HL-60 (cell line): Measurements from ENCODE around the gene FAM133A.
A peak's percentile ranks its signal among the peaks of the same experiment; 100 is the strongest.

Experiments
- DNase-seq, 2 experiments: peaks; one replicate each; pipeline ENCODE4 v3.0.0-alpha.2; 2010 to 2020; ENCODE audit warnings: low read depth in 1 of 2, low spot score in 1 of 2
- H3K27ac ChIP-seq: fragments of 250-450 bp; sonication (Bioruptor Pico); replicated peaks from 2 replicates; pipeline ENCODE4 v1.5.1; 2020; ENCODE audit warnings: mild to moderate bottlenecking, moderate library complexity
- H3K27me3 ChIP-seq: fragments of 250-450 bp; sonication (Bioruptor Pico); 2 replicates; pipeline ENCODE4 v1.5.1; 2021; ENCODE audit warnings: mild to moderate bottlenecking, moderate library complexity; ENCODE audit not compliant: insufficient read depth, poor library complexity, severe bottlenecking
- H3K4me3 ChIP-seq: replicated peaks from 2 replicates; pipeline ENCODE4 v1.5.1; 2011; ENCODE audit warnings: mild to moderate bottlenecking, control low read depth, low read length; ENCODE audit not compliant: insufficient read depth
- GABPA ChIP-seq: IDR thresholded peaks from 2 replicates; pipeline ENCODE4 v1.6.1; 2012; ENCODE audit warnings: low read depth
- POLR2AphosphoS5 ChIP-seq: IDR thresholded peaks from 2 replicates; pipeline ENCODE4 v1.6.1; 2012; ENCODE audit warnings: low read depth
- SPI1 ChIP-seq: IDR thresholded peaks from 2 replicates; pipeline ENCODE4 v1.6.1; 2012; ENCODE audit warnings: low read depth, mild to moderate bottlenecking, borderline replicate concordance
- TF ChIP-seq, protein P1 (sequence below): IDR thresholded peaks from 2 replicates; pipeline ENCODE4 v1.6.1; 2012; ENCODE audit warnings: low read depth; ENCODE audit not compliant: insufficient replicate concordance
- TF ChIP-seq, protein P2 (sequence below): IDR thresholded peaks from one replicate; pipeline ENCODE4 v1.5.1; 2011; ENCODE audit warnings: low read length, control low read depth, inconsistent platforms; ENCODE audit not compliant: insufficient read depth

Gene FAM133A

DNA sequence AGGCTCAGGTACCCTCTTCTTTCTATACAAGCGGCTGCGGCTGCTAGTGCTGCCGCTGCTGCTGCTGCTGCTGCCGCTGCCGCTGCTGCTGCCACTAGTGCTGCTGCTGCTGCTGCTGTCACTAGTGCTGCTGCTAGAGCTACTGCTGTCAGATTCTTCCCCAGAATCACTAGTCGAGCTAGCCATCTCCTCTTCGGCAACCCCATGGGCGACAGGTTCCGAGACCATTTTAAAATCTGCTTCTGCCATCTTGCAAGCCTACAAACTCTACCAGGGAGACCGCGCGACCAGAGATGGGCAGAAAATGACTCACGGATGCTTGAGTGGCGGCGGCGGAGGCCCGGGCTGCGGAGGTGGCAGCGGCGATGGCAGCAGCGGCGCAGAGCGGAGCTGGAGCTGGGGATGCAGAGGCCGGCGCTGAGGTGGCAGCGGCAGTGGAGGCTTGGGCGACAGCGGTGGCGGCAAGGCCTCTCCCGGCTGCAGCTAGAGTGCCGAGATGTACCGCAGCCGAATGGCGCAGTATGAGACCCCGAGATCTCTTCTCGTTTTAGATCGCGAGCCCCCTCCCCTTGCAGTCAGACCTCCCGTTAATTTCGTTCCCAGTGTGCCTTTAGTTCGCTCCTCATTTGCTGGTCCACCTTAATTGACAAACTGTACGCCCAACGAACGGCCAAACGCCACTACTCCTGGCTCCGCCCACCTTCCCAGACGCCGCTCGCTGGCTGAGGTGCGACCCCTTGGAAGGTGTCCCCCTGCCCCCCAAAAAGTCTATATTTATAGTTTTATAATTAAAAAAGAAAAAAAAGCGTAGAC, 744 bp upstream of the FAM133A start, which contains the start of gene NAP1L3:
NAP1L3 (minus strand) TSS at position 523 of the 813 bp plus-strand sequence; CDS start at position 249, 274 bp downstream.
- no peak for DNase-seq
- Histone ChIP-seq H3K27ac (no peak within 1 kb of the TSS), H3K27me3 (peaks cover 7% of the 10 kb centered on the region), H3K4me3 (peak within 1 kb of the TSS; percentile 25)
- TF ChIP-seq POLR2AphosphoS5, result no peak
- no peak for TF ChIP-seq SPI1

DNA sequence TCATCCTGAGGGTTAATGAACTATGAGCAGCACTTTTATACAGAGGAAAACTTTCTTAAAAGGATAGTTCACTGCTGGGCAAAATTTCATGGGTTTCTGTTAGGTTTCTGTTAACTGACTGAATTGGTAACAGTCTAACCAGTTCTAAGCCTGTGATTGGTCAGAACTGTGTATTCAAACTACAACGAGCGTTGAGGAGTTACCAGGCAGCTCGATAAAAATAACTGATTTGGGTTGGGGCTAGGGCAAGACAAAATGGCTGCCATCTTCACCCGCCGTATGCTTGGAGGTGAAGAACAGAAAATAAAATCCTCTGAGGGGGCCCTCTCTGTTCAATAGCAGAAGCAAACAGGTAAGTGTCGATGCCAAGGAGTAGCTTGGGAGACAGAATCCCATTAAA, 22.0 kb downstream of the FAM133A start:
- no peak overlapping the region for H3K4me3 ChIP-seq
- no peak for DNase-seq
- H3K27me3 ChIP-seq, result no peaks in the 10 kb centered on the region
- H3K27ac ChIP-seq, result no peak overlapping the region
- TF ChIP-seq, protein P1, sequence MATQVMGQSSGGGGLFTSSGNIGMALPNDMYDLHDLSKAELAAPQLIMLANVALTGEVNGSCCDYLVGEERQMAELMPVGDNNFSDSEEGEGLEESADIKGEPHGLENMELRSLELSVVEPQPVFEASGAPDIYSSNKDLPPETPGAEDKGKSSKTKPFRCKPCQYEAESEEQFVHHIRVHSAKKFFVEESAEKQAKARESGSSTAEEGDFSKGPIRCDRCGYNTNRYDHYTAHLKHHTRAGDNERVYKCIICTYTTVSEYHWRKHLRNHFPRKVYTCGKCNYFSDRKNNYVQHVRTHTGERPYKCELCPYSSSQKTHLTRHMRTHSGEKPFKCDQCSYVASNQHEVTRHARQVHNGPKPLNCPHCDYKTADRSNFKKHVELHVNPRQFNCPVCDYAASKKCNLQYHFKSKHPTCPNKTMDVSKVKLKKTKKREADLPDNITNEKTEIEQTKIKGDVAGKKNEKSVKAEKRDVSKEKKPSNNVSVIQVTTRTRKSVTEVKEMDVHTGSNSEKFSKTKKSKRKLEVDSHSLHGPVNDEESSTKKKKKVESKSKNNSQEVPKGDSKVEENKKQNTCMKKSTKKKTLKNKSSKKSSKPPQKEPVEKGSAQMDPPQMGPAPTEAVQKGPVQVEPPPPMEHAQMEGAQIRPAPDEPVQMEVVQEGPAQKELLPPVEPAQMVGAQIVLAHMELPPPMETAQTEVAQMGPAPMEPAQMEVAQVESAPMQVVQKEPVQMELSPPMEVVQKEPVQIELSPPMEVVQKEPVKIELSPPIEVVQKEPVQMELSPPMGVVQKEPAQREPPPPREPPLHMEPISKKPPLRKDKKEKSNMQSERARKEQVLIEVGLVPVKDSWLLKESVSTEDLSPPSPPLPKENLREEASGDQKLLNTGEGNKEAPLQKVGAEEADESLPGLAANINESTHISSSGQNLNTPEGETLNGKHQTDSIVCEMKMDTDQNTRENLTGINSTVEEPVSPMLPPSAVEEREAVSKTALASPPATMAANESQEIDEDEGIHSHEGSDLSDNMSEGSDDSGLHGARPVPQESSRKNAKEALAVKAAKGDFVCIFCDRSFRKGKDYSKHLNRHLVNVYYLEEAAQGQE, result no peak
- TF ChIP-seq POLR2AphosphoS5 (no peak), SPI1 (no peak), GABPA (no peak)
- TF ChIP-seq, protein P2, sequence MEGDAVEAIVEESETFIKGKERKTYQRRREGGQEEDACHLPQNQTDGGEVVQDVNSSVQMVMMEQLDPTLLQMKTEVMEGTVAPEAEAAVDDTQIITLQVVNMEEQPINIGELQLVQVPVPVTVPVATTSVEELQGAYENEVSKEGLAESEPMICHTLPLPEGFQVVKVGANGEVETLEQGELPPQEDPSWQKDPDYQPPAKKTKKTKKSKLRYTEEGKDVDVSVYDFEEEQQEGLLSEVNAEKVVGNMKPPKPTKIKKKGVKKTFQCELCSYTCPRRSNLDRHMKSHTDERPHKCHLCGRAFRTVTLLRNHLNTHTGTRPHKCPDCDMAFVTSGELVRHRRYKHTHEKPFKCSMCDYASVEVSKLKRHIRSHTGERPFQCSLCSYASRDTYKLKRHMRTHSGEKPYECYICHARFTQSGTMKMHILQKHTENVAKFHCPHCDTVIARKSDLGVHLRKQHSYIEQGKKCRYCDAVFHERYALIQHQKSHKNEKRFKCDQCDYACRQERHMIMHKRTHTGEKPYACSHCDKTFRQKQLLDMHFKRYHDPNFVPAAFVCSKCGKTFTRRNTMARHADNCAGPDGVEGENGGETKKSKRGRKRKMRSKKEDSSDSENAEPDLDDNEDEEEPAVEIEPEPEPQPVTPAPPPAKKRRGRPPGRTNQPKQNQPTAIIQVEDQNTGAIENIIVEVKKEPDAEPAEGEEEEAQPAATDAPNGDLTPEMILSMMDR, result no peak

DNA sequence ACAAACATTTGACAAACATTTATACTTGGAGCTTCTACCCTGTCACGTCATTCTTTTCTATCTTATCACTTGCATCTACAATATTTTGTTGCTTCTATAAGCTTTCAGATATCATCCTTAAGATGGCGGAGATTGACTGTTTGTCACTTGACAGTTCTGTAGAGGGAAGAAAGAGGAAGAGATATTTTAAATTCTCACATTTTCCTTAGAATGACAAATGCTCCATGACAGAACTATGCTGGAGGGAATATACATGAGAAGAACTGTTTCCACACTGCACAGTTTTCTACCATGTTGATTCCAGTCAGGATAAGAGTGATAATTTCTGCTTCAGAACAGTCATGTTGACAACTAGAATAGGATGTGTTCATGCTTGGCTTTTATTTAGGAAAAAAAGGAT, 29.7 kb downstream of the FAM133A start:
- no peaks in the 10 kb centered on the region for H3K27me3 ChIP-seq
- H3K27ac ChIP-seq, result no peak overlapping the region
- H3K4me3 ChIP-seq, result no peak overlapping the region
- DNase-seq, result no peak
- TF ChIP-seq, protein P1, result no peak
- no peak for TF ChIP-seq SPI1
- no peak for TF ChIP-seq GABPA
- TF ChIP-seq POLR2AphosphoS5, result no peak
- TF ChIP-seq, protein P2, result no peak

DNA sequence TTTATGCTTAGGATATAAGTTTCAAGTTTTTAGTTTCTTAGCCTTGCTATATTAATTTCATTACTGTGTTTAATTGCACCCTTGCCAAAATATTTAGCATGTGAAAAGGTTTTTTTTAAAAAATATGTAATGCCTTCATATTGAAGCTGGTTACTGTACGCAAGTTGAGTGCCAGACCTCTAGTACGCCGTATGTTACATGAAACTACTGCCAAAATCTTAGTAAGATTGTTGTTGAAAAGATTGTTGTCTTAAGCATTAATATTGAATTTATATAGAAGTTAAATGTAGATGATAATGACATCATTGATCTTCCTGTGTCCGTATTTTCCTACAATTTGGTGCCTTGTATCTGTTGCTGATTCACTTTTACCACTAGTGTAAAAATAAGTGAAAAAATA, 37.1 kb downstream of the FAM133A start:
- TF ChIP-seq SPI1 (no peak), POLR2AphosphoS5 (no peak), GABPA (no peak)
- TF ChIP-seq, protein P1, result no peak
- TF ChIP-seq, protein P2, result no peak
- Histone ChIP-seq H3K4me3 (no peak overlapping the region), H3K27me3 (no peaks in the 10 kb centered on the region), H3K27ac (no peak overlapping the region)
- no peak for DNase-seq
